A204.1 (cell line): ENCODE results near the gene PTPN12.
"Not testable (repeated sequence)": the region's sequence is repeated elsewhere in the genome, so short reads cannot be mapped to it uniquely, and the experiment has no call there.

Experiments used
- FAIRE-seq: peaks from 2 replicates; lab custom pipeline; 2012; peaks lifted over from hg19 to GRCh38; lab: Jason Lieb, UNC

PTPN12 gene

DNA sequence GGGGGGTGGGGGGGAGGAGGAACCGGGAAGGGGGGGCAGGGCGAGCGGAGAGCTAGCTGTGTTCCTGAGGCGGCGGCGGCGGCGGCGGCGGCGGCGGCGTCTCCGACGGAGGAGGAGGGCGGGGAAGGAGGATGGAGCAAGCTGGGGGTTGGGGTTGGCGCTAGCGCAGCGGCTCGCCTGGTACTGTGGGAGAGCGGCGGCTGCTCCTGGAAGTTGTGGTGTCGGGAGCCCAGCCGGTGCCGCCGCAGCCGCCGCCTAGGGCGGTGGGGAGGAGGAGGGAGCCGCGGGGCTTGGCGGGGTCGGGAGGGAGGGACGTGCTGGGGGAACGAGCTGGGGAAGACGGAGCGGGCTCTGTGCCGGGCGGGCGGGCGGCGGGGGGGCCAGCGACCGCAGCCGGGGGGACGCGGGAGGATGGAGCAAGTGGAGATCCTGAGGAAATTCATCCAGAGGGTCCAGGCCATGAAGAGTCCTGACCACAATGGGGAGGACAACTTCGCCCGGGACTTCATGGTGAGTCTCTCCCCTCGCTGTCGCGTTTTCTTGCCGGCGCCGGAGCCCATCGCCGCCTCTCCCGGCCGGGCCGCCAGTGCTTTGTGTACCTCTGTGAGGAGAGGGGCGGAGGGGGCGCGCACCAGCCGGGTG is at the start of gene PTPN12:
PTPN12 (plus strand) TSS at position 160 of the 642 bp plus-strand sequence; CDS start at position 412, 252 bp downstream.
- no peak for FAIRE-seq

DNA sequence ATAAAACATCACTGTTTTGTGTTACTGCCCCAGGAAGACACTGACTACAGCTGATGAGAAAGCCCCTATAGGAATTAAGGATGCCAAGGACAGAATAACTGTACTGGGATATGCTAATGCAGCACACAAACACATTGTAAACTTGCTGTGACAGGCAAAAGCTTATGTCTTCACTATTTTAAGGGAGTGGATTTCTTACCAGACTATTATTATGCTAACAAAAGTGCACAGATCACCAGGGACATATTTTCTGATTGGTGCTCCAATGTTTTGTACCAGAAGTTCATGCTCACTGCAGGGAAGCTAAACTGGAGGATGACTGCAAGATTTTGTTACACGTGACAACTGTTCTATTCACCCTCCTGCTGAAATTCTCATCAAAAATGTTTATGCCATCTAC is 48.1 kb upstream of the PTPN12 start:
- FAIRE-seq = no peak

DNA sequence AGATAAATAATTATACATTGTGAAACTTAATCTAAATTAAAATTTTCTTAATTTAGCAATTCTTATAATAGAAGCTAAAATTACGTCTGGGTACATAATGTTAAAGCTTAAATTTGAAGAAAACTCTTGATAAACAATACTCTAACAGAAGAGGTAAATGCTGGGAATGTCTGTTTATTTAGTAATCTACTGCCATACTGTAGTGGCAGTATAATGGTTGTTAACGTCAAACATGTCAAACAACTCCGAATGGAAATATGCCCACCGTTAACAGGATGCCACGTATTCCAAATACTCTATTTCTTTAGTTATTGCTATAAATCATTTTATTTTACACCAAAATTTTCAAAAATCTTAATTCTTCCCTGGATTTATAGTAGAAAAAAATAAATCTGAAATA is 40.0 kb upstream of the PTPN12 start:
- peak; percentile 51 for FAIRE-seq

DNA sequence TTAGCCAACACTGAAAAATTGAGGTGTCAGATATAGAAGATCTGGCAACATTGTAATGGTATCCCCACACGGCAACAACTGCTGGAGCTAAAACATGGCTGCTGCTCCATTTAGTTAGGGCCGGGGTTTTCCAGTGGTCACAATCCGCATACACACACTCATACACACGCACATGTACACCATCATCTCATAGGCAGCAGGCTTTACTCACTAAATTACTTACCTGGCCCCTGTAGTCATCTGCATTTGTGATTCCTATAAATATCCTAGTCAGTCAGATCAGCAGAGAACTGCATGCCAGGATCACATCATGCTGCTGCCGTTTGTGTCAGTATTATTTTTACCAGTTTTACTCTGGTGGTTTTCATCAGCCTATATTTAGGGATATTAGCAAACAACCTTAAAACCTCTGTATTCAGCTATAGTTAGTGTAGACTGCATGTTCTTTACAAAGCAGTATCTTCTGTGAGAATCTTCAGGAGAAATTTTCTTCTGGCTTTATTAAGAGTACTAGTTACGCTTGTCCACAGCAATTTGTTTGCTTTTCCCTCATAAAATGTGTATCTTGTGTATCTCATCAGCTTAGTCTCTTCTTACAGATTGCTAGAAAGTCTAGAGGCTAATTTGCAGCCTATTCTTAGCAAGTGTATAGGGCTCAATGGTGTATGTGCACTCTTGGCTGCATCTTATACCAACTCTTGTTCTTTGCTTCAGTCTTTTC is 38.3 kb upstream of the PTPN12 start:
- FAIRE-seq = no peak

DNA sequence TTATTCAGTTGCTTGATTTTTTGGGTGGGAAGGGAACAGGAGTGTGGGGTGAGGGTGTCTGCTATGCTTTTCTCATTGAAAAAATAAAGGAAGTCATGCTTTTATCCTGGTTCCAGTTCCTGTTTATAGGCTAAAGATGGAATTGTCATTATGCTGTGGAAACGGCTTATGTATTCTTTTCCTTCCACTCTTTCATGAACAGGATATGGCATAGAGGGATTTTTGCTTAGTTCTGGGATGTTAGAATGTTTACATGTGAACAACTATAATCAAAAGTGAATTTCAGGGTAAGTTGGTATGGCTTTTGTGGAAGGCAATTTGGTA is 35.9 kb upstream of the PTPN12 start:
- no peak for FAIRE-seq

DNA sequence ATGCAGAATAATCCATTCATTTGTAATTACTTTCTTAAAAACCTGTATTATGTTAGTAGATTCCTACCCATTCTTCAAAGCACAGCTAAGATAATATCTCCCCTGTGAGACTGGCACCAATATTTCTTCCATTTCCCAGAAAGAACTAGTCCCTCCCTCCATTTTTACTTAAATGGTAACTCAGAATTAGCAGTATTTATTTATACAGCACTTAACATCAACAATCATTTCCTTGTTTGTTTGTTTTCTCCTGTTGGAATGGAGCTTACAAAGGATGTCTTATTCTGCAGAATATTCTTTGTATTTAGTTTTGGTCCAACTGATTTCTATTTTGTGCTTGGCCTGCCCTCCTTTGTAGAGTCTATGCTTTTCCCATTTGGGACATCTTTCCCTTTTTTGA is 32.1 kb upstream of the PTPN12 start:
- no peak for FAIRE-seq

DNA sequence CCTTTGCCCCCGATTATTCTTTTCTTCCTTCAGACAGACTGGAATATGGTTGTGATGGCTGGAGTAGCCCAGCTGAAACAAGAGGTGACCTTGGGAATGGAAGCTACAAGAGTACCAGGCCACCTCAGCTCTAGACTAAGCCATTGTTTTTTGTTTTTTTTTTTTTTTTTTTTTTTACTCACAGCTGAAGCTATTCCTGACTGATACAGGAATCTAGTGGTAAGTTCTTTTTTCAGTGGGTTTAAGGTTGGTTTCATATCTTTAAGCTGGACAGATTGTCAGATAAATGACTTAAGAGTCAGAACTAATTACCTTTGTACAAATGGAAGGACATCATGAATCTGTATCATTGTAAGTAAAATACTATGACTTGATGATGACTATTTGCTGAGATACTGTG is 30.2 kb upstream of the PTPN12 start:
- FAIRE-seq = no peak

DNA sequence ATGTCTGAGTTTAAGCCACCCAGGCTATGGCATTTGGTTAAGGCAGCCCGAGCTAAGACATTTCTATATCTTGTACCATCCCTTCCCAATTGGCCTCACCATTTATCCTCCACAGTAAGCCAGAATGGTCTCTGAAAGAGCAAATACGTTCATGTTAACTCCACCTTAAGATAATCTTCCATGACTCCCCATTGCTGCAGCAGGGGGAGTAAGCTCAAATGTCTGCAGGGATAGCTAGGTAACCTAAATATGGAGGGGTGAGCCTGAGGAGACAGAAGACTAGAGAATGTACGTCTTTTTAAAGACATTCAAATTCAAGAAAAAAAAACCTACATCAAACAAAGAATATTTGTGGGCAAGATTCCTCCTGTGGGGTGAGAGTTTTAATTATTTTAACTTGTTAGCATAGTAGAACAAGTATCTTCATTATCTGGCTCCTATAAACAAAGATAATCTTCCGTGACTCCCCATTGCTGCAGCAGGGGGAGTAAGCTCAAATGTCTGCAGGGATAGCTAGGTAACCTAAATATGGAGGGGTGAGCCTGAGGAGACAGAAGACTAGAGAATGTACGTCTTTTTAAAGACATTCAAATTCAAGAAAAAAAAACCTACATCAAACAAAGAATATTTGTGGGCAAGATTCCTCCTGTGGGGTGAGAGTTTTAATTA is 24.0 kb upstream of the PTPN12 start:
- not testable (repeated sequence) for FAIRE-seq

DNA sequence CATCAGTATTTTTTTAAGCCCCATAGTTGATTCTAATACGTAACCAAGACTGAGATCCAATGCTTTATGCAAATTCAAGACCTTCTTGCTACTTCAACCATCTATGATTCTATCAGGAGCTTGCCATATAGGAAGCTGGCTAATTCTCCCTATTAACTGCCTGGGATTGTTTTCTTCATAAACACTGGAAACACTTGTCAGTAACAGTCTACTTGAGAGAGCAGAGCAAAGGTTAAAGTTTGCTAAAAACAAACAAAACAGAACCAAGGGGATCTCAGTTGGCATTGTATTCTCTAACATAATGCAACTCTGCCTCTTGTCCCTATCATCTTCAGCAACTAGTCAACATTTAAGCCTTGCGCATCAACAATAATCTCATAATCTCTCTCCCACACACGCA is 21.0 kb upstream of the PTPN12 start:
- FAIRE-seq = no peak

DNA sequence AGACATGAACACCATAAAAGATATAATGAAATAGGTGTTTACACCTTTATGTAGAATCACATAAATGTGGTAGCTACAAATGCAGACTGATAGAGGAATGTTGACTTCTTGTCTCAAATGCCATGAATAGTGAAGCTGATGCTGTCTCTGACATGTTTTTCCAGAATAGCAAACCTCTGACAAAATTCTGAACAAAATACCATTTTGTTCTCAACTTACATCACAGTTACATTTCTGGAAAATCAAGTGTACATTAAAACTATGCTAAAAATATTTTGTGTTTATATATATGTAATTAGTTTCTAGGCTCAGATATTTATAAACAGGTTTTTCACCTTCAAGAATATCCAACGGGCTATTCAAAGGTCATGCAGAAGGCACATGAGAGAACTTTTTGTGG is 16.8 kb upstream of the PTPN12 start:
- FAIRE-seq = no peak

DNA sequence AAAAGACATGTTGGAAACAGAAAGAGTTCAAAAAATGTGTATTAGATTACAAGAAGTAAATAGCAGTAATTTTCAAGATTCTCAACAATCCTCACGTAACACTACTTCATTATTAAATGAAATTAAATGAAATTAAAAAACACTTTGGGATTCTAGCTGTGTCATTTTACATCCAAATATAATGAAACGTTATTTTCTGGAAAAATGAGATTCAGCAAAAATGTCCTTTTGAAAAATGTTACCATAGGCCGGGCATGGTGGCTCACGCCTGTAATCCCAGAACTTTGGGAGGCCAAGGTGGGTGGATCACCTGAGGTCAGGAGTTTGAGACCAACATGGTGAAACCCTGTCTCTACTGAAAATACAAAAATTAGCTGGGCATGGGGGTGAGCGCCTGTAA is 15.6 kb upstream of the PTPN12 start:
- FAIRE-seq = not testable (repeated sequence)

DNA sequence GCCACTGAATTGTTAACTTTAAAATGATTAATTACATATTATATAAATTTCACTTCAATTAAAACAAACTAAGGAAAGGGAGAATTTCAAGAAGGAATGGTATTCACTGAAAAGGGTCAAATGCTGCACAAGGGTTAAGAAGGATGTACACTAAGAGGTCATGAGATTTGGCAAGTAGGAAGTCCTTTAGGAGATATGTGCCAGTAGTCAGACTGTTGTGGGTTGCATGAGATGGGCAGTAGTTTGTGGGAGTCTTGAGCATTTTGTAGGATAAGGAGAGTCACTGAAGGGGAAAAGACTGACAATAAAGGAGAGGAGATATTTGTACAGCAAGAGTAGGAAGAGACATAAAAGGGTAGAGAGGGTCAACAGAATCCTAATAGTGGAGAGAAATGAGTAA is 12.4 kb upstream of the PTPN12 start:
- no peak for FAIRE-seq

DNA sequence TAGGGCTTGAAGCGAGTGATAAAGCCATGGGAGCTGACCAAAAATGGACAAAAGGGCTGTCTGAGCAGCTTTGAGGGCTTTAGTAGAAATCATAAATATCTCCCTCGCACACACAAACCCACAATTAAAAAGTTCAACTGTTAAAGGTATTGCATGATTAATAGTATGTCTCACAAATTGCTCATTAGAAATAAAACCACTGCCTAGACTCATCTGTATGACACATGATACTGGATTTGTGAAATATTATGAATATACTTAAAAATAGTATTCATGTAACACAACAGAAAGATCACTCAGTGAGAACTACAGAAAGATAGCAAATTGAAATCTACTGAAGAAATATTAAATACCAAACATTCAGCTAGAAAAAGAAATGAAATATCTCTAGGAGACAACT is 11.9 kb upstream of the PTPN12 start:
- no peak for FAIRE-seq

DNA sequence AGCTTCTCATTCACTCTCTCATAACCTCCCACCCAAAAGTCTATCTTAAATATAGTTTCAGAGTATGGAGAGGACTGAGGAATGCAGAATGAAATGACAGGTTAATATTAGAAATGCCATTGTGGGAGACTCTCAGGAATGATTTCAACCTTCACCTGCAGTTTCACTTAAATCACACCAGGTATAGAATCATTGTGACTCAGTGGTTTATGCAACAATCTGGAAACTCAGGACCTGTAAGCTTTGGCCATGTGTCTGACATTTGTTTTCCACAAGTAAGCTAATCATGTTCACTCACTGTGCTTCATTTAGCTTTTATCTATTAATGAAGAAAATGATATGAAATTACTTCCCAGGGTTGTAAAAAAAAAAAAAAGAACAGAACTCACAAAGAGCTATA is 8.7 kb upstream of the PTPN12 start:
- no peak for FAIRE-seq

DNA sequence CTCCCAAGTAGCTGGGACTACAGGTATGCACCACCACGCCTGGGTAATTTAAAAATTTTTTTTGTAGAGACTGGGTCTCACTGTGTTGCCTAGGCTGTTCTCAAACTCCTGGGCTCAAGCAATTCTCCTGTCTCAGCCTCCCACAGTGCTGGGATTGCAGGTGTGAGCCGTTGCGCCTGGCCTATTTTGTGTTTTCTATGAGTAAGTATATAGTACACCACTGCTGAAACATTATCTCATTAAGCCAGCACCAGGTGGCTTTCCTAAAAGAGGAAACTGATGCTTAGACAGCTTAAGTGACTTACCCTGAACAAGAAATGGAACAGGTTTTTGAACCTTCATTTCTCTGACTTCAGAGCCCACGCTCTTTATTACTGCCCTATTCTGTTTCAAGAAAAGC is 7.8 kb upstream of the PTPN12 start:
- no peak for FAIRE-seq

DNA sequence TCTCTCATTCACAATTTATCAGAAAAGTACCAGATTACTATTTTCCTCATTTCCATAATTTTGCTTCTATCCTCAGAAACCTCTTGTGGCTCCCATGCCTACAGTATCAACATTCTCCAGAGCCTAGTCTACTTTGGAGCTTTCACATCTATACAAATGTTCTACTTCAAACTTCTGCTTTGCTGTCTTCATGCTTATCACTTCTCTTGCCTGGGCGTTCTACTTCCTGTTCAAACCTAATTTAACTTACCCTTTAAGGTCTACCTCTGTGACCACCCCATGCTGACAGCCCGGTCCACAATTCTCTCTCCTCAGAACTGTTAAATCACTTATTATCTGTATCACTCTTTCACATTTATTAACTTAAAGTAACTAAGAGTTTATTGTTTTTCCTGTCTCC is 6.1 kb upstream of the PTPN12 start:
- no peak for FAIRE-seq

DNA sequence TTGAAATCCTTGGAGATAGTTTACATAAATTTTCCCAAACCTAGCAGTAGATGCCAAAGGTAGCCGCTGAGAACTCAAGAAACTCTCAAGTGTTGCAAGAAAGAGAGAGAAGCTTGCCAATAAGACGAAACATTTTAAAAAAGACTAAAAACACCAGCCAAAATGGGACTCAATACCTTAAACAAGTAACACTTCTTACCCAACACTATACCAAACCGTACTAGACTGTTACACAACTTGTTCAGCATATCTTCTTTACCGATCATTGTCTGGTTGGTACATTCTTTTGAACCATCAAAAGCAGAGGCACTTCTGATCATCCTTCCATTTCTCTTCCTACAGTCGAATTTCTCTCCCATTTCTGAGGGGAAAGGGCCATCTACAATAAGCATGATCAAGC is 4.8 kb upstream of the PTPN12 start:
- FAIRE-seq = no peak

DNA sequence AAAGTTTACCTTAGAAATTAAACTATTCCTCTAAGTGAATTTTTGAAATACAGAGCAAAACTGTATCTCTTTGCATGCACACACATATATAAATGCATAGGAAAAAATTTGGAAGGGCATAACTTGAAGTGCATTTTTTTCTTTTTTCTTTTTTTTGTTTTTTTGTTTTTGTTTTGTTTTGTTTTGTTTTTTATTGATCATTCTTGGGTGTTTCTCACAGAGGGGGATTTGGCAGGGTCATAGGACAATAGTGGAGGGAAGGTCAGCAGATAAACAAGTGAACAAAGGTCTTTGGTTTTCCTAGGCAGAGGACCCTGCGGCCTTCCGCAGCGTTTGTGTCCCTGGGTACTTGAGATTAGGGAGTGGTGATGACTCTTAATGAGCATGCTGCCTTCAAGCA is 4.4 kb upstream of the PTPN12 start:
- FAIRE-seq = not testable (repeated sequence)

DNA sequence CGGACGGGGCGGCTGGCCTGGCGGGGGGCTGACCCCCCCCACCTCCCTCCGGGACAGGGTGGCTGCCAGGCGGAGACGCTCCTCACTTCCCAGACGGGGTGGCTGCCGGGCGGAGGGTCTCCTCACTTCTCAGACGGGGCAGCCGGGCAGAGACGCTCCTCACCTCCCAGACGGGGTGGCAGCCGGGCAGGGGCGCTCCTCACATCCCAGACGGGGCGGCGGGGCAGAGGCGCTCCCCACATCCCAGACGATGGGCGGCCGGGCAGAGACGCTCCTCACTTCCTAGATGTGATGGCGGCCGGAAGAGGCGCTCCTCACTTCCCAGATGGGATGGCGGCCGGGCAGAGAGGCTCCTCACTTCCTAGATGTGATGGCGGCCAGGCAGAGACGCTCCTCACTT is 3.0 kb upstream of the PTPN12 start:
- FAIRE-seq = not testable (repeated sequence)

DNA sequence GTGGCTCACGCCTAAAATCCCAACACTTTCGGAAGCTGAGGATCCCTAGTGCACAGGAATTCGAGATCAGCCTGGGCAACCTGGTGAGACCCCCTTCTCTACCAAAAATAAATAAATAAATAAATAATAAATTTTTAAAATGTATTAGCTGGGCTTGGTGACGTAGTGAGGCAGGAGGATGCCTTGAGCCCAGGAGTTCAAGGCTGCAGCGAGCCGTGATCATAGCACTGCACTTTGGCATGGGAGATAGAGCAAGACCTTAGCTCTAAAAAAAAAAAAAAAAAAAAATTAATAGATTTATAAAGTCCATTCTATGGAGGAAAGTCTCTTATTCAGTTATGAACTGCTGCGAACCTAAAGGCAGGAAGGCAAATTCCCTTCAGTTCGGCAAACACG is 1.1 kb upstream of the PTPN12 start:
- no peak for FAIRE-seq

DNA sequence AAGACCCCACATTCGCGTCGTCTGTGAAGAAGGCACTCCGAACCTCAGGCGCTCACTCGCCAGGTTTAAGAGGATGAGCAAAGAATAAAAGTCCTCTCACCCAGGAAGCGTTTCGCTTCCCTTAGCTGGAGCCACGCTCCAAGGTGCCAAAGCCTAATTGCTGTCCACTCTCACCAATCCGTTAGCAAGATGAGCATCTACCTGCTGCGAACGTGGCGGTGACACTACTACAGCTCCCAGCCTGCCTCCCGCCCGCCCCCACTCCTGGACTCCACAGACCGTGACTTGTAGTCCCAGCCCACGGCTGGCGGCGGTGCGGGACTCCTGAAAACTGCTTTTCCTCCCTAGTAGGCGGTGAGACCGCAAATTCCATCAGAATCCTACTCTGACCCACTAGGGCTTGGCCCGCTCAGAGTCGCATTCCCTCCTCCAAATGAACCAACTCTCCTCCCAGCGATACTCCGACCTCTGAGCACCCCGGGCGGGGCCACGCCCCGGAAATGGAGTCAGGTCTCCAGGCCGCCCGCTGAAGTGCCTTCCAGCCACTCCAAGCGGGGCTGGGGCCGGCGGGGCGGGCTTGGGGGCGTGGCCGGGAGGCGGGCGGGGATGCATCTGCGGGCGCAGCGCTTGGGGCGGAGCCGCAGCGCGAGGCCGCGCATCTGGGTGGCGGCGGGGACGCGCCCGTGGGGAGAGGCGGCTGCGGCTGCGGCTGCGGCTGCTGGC is 521 bp upstream of the PTPN12 start:
- no peak for FAIRE-seq

DNA sequence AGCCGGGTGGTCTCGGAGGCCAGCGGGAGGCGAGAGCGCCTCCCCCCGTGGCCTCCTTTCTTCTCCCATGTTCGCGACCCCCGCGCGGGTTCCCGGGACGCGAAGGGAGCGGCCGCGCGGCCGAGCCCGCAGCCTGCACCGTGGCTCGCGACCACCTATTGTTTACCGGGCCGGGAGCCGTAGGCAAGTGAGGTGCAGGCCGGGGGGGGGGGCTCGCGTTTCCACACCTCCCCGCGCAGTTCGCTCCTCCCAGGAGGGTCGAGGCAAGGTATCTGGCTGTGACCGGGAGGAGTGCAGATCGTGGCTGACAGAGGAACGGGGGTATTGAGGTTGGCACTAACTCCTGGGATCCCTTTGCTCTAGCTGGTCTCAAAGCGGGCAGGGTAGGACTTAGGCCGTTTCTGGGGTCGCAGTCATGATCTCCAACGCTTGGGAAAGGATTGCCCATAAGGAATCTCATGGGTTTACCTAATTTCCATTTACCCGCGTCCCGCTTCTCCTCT is 734 bp downstream of the PTPN12 start:
- no peak for FAIRE-seq
